ENCODE results near the gene TMEM154.

TMEM154 gene

GRCh38 chr4:152601156-152601555, 78.6 kb downstream of the TMEM154 start:
- no peak for TF ChIP-seq CTCF (IDR thresholded peaks at IDR 0.05; ENCODE audit: insufficient read depth, low read length, missing control alignments)
- no peak overlapping the region for H3K4me3 ChIP-seq (ENCODE audit: low read depth, low read length)
- DNase-seq (ENCODE audit: low read depth, low spot score) = no peak
- ChIA-PET POLR2A (no interaction called here), CTCF (no interaction called here)

GRCh38 chr4:152599636-152600035, 80.2 kb downstream of the TMEM154 start:
- ChIA-PET POLR2A (no interaction called here), CTCF (interaction anchor here (1.8 kb wide), 1 partner anchor 9 kb away, joined by 5 read pairs; no protein-coding TSS in a partner anchor)
- TF ChIP-seq CTCF (IDR thresholded peaks at IDR 0.05; ENCODE audit: insufficient read depth, low read length, missing control alignments) = no peak
- no peak for DNase-seq (ENCODE audit: low read depth, low spot score)
- no peak overlapping the region for H3K4me3 ChIP-seq (ENCODE audit: low read depth, low read length)

DNA sequence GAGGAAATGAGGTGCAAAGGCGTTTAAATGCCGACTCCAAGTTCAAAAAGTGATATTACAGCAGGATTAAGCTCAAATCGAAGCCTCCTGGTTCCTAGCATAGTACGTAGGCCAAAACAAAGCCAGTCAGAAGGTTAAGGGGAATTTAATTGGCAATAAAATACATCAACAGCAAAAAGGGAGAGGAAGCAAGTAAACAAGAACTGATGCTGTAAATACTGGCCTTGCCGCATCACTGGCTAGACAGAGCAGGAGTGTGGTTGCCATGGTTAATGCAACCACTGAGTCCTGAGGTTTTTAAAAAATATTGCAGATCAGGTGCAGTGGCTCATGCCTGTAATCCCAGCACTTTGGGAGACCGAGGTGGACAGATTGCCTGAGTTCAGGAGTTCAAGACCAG, 80.7 kb downstream of the TMEM154 start:
- ChIA-PET CTCF (interaction anchor here (1.8 kb wide), 1 partner anchor 8 kb away, joined by 5 read pairs; no protein-coding TSS in a partner anchor), POLR2A (no interaction called here)
- no peak overlapping the region for H3K4me3 ChIP-seq (ENCODE audit: low read depth, low read length)
- no peak for DNase-seq (ENCODE audit: low read depth, low spot score)
- TF ChIP-seq CTCF (IDR thresholded peaks at IDR 0.05; ENCODE audit: insufficient read depth, low read length, missing control alignments) = no peak

- no peak for TF ChIP-seq CTCF (IDR thresholded peaks at IDR 0.05; ENCODE audit: insufficient read depth, low read length, missing control alignments)
- no peak for DNase-seq (ENCODE audit: low read depth, low spot score)
- H3K4me3 ChIP-seq (ENCODE audit: low read depth, low read length) = no peak overlapping the region
- ChIA-PET POLR2A (no interaction called here), CTCF (interaction anchor here (1.8 kb wide), 1 partner anchor 8 kb away, joined by 5 read pairs; no protein-coding TSS in a partner anchor)
Observed at GRCh38 chr4:152598454-152598853, 81.3 kb downstream of the TMEM154 start.

GRCh38 chr4:152594978-152595925, 84.5 kb downstream of the TMEM154 start:
- no peak overlapping the region for H3K4me3 ChIP-seq (ENCODE audit: low read depth, low read length)
- CTCF ChIA-PET = interaction anchor here (0.9 to 1.0 kb wide), 3 partner anchors 43 to 140 kb away, joined by 3 read pairs; no protein-coding TSS in a partner anchor
- POLR2A ChIA-PET = no interaction called here
- no peak for TF ChIP-seq CTCF (IDR thresholded peaks at IDR 0.05; ENCODE audit: insufficient read depth, low read length, missing control alignments)
- no peak for DNase-seq (ENCODE audit: low read depth, low spot score)

GRCh38 chr4:152594057-152594456, 85.7 kb downstream of the TMEM154 start:
- POLR2A ChIA-PET = no interaction called here
- no peak overlapping the region for H3K4me3 ChIP-seq (ENCODE audit: low read depth, low read length)
- no peak for TF ChIP-seq CTCF (IDR thresholded peaks at IDR 0.05; ENCODE audit: insufficient read depth, low read length, missing control alignments)
- CTCF ChIA-PET = no interaction called here
- DNase-seq (ENCODE audit: low read depth, low spot score) = no peak

Measured in AG04449 (cell line).